ENCODE results near the gene MIS18A.

The MIS18A gene

GRCh38 chr21:32309906-32310460, 31.1 kb upstream of the MIS18A start:
- H3K4me3 Mint-ChIP-seq, result no peak overlapping the region
- peaks cover 14% of the 10 kb centered on the region for H3K4me1 Mint-ChIP-seq
- no peak for TF ChIP-seq CTCF (IDR thresholded peaks at IDR 0.05)
- H3K27me3 Mint-ChIP-seq (ENCODE audit: low read depth, poor library complexity), result no peaks in the 10 kb centered on the region
- H3K36me3 Mint-ChIP-seq (ENCODE audit: low read depth), result peaks cover 30% of the 10 kb centered on the region
- no peak overlapping the region for H3K27ac Mint-ChIP-seq
- no peaks in the 10 kb centered on the region for H3K9me3 Mint-ChIP-seq
- no peak for DNase-seq

- Mint-ChIP-seq H3K4me3 (no peak overlapping the region), H3K27me3 (ENCODE audit: low read depth, poor library complexity) (no peaks in the 10 kb centered on the region), H3K36me3 (ENCODE audit: low read depth) (peaks cover 25% of the 10 kb centered on the region), H3K9me3 (no peaks in the 10 kb centered on the region), H3K4me1 (peaks cover 14% of the 10 kb centered on the region), H3K27ac (peak overlapping the region; percentile 32)
- TF ChIP-seq CTCF (IDR thresholded peaks at IDR 0.05), result no peak
- no peak for DNase-seq
Observed at GRCh38 chr21:32308696-32309095, 29.8 kb upstream of the MIS18A start.

- H3K4me1 Mint-ChIP-seq, result peaks cover 14% of the 10 kb centered on the region
- H3K4me3 Mint-ChIP-seq, result no peak overlapping the region
- H3K27ac Mint-ChIP-seq, result no peak overlapping the region
- H3K36me3 Mint-ChIP-seq (ENCODE audit: low read depth), result peaks cover 25% of the 10 kb centered on the region
- DNase-seq, result no peak
- H3K9me3 Mint-ChIP-seq, result no peaks in the 10 kb centered on the region
- H3K27me3 Mint-ChIP-seq (ENCODE audit: low read depth, poor library complexity), result no peaks in the 10 kb centered on the region
- TF ChIP-seq CTCF (IDR thresholded peaks at IDR 0.05), result no peak
Observed at GRCh38 chr21:32307706-32308105, 28.9 kb upstream of the MIS18A start.

GRCh38 chr21:32306021-32306780, 27.4 kb upstream of the MIS18A start:
- Mint-ChIP-seq H3K27ac (peak overlapping the region; percentile 90), H3K36me3 (ENCODE audit: low read depth) (peaks cover 34% of the 10 kb centered on the region), H3K9me3 (no peaks in the 10 kb centered on the region), H3K4me3 (no peak overlapping the region), H3K27me3 (ENCODE audit: low read depth, poor library complexity) (no peaks in the 10 kb centered on the region), H3K4me1 (peaks cover 14% of the 10 kb centered on the region)
- TF ChIP-seq CTCF (IDR thresholded peaks at IDR 0.05), result peak; percentile 66
- DNase-seq, result peak; percentile 62

GRCh38 chr21:32304998-32305397, 26.1 kb upstream of the MIS18A start:
- Mint-ChIP-seq H3K9me3 (no peaks in the 10 kb centered on the region), H3K27ac (no peak overlapping the region), H3K4me3 (no peak overlapping the region), H3K36me3 (ENCODE audit: low read depth) (peaks cover 43% of the 10 kb centered on the region), H3K27me3 (ENCODE audit: low read depth, poor library complexity) (no peaks in the 10 kb centered on the region), H3K4me1 (peaks cover 14% of the 10 kb centered on the region)
- no peak for DNase-seq
- TF ChIP-seq CTCF (IDR thresholded peaks at IDR 0.05), result no peak

GRCh38 chr21:32303385-32303784, 24.5 kb upstream of the MIS18A start:
- Mint-ChIP-seq H3K27ac (no peak overlapping the region), H3K27me3 (ENCODE audit: low read depth, poor library complexity) (no peaks in the 10 kb centered on the region), H3K36me3 (ENCODE audit: low read depth) (peaks cover 46% of the 10 kb centered on the region), H3K9me3 (no peaks in the 10 kb centered on the region), H3K4me3 (no peak overlapping the region), H3K4me1 (peaks cover 14% of the 10 kb centered on the region)
- TF ChIP-seq CTCF (IDR thresholded peaks at IDR 0.05), result no peak
- no peak for DNase-seq
